K562 (cell line): ENCODE results near the gene DVL3. TPM values are rescaled to one million over a fixed set of nuclear protein-coding genes. Genes with fewer than 3 reads are reported as not detected.

Experiments used
- BACH1 ChIP-seq: fragments of 200-800 bp; sonication (Bioruptor generic); IDR thresholded peaks from 2 replicates; pipeline ENCODE4 v1.6.1; 2016; ENCODE audit warnings: missing genetic modification characterization, missing compliant biosample characterization
- DDX20 ChIP-seq: fragments of 450-650 bp; IDR thresholded peaks from 2 replicates; pipeline ENCODE4 v1.6.1; 2016; ENCODE audit warnings: missing genetic modification characterization, low read depth, mild to moderate bottlenecking, missing compliant biosample characterization, moderate library complexity
- ELF1 ChIP-seq: fragments of 200-800 bp; sonication (Bioruptor generic); IDR thresholded peaks from 2 replicates; pipeline ENCODE4 v1.6.1; 2016; ENCODE audit warnings: missing genetic modification characterization, missing compliant biosample characterization
- KLF1 ChIP-seq: fragments of 450-650 bp; IDR thresholded peaks from 2 replicates; pipeline ENCODE4 v1.6.1; 2016; ENCODE audit warnings: missing genetic modification characterization, missing compliant biosample characterization
- NR2C2 ChIP-seq, 2 experiments: fragments of 200-800 bp in 1 of 2; sonication (Bioruptor generic) in 1 of 2; sonication (generic) in 1 of 2; formaldehyde crosslinking in 1 of 2; IDR thresholded peaks; 2 replicates each; pipeline versions ENCODE4 v1.6.1 to v1.8.0; 2016 to 2022; ENCODE audit warnings: mild to moderate bottlenecking in 1 of 2, missing compliant biosample characterization in 1 of 2, missing genetic modification characterization in 1 of 2, missing genetic modification reagents in 1 of 2
- PTBP1 ChIP-seq: fragments of 200-400 bp; formaldehyde crosslinking; IDR thresholded peaks from 2 replicates; pipeline ENCODE4 v1.6.1; 2017; ENCODE audit warnings: low read depth, low read length
- PTTG1 ChIP-seq: fragments of 450-650 bp; IDR thresholded peaks from 2 replicates; pipeline ENCODE4 v1.6.1; 2016; ENCODE audit warnings: low read depth, mild to moderate bottlenecking, missing genetic modification characterization, missing compliant biosample characterization
- RFX5 ChIP-seq: IDR thresholded peaks from 2 replicates; pipeline ENCODE4 v1.6.1; 2011; ENCODE audit warnings: low read depth, mild to moderate bottlenecking, improper control_type of control experiment, low read length
- SMARCA4 ChIP-seq: fragments of 450-650 bp; IDR thresholded peaks from 2 replicates; pipeline ENCODE4 v1.6.1; 2016
- TEAD1 ChIP-seq, 2 experiments: fragments of 450-650 bp in 1 of 2; sonication (generic) in 1 of 2; formaldehyde crosslinking; IDR thresholded peaks; 2 replicates each; pipeline versions ENCODE4 v1.4.0 to v1.8.0; 2020 to 2022; ENCODE audit warnings: mild to moderate bottlenecking in 2 of 2, missing genetic modification reagents in 1 of 2
- TSC22D4 ChIP-seq: fragments of 450-650 bp; IDR thresholded peaks from 2 replicates; pipeline ENCODE4 v1.6.1; 2016; ENCODE audit warnings: missing genetic modification characterization, missing biosample characterization, control low read depth
- U2AF2 ChIP-seq: fragments of 200-400 bp; formaldehyde crosslinking; optimal IDR thresholded peaks from 2 replicates; pipeline ENCODE3; 2017; ENCODE audit warnings: low read depth, mild to moderate bottlenecking, low read length
- ZBTB34 ChIP-seq: fragments of 250-450 bp; sonication (Bioruptor Pico); IDR thresholded peaks from 2 replicates; pipeline ENCODE4 v1.8.0; 2021; ENCODE audit warnings: mild to moderate bottlenecking, moderate library complexity
- ZNF445 ChIP-seq: fragments of 250-450 bp; sonication (Bioruptor Pico); IDR thresholded peaks from 2 replicates; pipeline ENCODE4 v1.4.0; 2020; ENCODE audit warnings: low read depth, mild to moderate bottlenecking, moderate library complexity
- polyA plus RNA-seq, 8 experiments: library from polyadenylated mRNA; depleted of rRNA in 4 of 8; stranded (reverse) in 5 of 8; unstranded in 3 of 8; fragments of >200 nt; fragmentation: Nextera tagmentation in 2 of 8; fragmentation: Illumina TruSeq in 1 of 8; extraction: Ambion mirVana in 2 of 8; extraction: Trizol in 1 of 8; gene quantifications; 2 replicates each; pipeline versions ENCODE4 v1.2.1 to v1.2.3, GENCODE V29; 2011 to 2014; ENCODE audit warnings: inconsistent platforms in 1 of 8, missing spikeins in 1 of 8
- total RNA-seq, 7 experiments: library from RNA; depleted of rRNA in 6 of 7; stranded (reverse); fragments of >200 nt in 6 of 7; fragmentation: Illumina TruSeq in 2 of 7; extraction: Trizol in 2 of 7; gene quantifications; 2 replicates each; pipeline versions ENCODE4 v1.2.1 to v1.2.3, GENCODE V29; 2011 to 2021; ENCODE audit warnings: low replicate concordance in 1 of 7
- TF ChIP-seq, protein P1 (sequence below): fragments of 450-650 bp; IDR thresholded peaks from 2 replicates; pipeline ENCODE4 v1.6.1; 2016; ENCODE audit warnings: mild to moderate bottlenecking, moderate library complexity

The DVL3 gene
- total and polyA plus RNA-seq, 9 of the 15 experiments (the other 6 are each of a cell fraction or from before 2014, with no cell fraction given) = 3.1 to 57.9 (median 20.1) TPM

DNA sequence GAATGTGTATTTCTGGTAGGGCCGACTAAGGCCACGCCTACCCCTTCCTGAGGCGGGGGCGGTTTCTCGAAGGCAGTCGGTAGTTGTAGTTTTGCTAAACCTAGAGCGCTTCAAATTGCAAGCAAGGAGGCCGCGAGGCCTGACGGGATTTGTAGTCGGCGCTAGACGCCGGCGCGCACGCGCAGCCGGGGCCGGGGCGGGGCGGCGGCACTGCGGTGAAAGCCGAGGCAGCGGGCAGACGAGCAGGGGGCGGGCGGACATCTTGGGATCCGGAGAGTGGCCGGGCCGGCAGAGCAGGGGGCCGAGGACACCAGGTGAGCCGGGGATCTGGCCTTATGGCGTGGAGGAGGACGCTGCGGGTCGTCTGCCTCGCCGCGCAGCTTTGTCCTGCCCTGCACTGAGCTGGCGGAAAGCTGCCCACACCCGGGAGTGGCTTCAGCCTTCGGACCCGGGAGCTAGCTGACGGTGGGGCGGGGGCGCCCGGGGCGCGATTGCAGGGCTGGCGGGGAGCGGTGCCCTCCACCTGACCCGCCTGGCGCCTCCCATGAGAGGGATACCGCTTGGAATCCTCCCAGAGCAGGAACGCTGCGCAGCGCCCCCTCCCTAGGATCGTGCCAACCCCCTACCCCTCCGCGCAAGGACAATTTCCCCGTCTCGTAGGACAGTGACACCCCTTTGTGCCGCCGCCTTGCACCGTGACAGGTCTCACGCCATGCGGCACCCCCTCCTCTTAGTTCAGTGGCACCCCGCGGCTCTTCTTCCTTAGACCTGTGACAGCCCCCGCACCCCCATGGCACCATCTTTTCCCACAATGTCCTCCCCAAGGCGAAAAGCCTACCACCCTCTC, 19.7 kb downstream of the DVL3 start, which contains the start of gene AP2M1 (continued):
- TF ChIP-seq, protein P1, sequence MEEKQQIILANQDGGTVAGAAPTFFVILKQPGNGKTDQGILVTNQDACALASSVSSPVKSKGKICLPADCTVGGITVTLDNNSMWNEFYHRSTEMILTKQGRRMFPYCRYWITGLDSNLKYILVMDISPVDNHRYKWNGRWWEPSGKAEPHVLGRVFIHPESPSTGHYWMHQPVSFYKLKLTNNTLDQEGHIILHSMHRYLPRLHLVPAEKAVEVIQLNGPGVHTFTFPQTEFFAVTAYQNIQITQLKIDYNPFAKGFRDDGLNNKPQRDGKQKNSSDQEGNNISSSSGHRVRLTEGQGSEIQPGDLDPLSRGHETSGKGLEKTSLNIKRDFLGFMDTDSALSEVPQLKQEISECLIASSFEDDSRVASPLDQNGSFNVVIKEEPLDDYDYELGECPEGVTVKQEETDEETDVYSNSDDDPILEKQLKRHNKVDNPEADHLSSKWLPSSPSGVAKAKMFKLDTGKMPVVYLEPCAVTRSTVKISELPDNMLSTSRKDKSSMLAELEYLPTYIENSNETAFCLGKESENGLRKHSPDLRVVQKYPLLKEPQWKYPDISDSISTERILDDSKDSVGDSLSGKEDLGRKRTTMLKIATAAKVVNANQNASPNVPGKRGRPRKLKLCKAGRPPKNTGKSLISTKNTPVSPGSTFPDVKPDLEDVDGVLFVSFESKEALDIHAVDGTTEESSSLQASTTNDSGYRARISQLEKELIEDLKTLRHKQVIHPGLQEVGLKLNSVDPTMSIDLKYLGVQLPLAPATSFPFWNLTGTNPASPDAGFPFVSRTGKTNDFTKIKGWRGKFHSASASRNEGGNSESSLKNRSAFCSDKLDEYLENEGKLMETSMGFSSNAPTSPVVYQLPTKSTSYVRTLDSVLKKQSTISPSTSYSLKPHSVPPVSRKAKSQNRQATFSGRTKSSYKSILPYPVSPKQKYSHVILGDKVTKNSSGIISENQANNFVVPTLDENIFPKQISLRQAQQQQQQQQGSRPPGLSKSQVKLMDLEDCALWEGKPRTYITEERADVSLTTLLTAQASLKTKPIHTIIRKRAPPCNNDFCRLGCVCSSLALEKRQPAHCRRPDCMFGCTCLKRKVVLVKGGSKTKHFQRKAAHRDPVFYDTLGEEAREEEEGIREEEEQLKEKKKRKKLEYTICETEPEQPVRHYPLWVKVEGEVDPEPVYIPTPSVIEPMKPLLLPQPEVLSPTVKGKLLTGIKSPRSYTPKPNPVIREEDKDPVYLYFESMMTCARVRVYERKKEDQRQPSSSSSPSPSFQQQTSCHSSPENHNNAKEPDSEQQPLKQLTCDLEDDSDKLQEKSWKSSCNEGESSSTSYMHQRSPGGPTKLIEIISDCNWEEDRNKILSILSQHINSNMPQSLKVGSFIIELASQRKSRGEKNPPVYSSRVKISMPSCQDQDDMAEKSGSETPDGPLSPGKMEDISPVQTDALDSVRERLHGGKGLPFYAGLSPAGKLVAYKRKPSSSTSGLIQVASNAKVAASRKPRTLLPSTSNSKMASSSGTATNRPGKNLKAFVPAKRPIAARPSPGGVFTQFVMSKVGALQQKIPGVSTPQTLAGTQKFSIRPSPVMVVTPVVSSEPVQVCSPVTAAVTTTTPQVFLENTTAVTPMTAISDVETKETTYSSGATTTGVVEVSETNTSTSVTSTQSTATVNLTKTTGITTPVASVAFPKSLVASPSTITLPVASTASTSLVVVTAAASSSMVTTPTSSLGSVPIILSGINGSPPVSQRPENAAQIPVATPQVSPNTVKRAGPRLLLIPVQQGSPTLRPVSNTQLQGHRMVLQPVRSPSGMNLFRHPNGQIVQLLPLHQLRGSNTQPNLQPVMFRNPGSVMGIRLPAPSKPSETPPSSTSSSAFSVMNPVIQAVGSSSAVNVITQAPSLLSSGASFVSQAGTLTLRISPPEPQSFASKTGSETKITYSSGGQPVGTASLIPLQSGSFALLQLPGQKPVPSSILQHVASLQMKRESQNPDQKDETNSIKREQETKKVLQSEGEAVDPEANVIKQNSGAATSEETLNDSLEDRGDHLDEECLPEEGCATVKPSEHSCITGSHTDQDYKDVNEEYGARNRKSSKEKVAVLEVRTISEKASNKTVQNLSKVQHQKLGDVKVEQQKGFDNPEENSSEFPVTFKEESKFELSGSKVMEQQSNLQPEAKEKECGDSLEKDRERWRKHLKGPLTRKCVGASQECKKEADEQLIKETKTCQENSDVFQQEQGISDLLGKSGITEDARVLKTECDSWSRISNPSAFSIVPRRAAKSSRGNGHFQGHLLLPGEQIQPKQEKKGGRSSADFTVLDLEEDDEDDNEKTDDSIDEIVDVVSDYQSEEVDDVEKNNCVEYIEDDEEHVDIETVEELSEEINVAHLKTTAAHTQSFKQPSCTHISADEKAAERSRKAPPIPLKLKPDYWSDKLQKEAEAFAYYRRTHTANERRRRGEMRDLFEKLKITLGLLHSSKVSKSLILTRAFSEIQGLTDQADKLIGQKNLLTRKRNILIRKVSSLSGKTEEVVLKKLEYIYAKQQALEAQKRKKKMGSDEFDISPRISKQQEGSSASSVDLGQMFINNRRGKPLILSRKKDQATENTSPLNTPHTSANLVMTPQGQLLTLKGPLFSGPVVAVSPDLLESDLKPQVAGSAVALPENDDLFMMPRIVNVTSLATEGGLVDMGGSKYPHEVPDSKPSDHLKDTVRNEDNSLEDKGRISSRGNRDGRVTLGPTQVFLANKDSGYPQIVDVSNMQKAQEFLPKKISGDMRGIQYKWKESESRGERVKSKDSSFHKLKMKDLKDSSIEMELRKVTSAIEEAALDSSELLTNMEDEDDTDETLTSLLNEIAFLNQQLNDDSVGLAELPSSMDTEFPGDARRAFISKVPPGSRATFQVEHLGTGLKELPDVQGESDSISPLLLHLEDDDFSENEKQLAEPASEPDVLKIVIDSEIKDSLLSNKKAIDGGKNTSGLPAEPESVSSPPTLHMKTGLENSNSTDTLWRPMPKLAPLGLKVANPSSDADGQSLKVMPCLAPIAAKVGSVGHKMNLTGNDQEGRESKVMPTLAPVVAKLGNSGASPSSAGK = no peak
- TF ChIP-seq PTTG1 (tag) (no peak), BACH1 (tag) (no peak; the same call in 1 of the 2 replicates), KLF1 (tag) (no peak), PTBP1 (no peak), NR2C2 (CRISPR knock-in tag; IDR thresholded peaks at IDR 0.05) (no peak), NR2C2 (tag; IDR thresholded peaks at IDR 0.05) (peak; percentile 93), U2AF2 (no peak), TEAD1 (CRISPR knock-in tag; IDR thresholded peaks at IDR 0.05) (peak; percentile 44 to 98; a peak in 3 of 4 replicates), SMARCA4 (0 out of 2 replicates have a peak, but pooled peaks have one; percentile 20), ZNF445 (CRISPR knock-in tag) (no peak), ELF1 (tag) (peak; percentile 83), ZBTB34 (CRISPR knock-in tag) (no peak), RFX5 (no peak), DDX20 (no peak), TSC22D4 (tag) (no peak)
